DND-41 (cell line): ENCODE results near the gene ANAPC15.
"Not testable (repeated sequence)": the region's sequence is repeated elsewhere in the genome, so short reads cannot be mapped to it uniquely, and the experiment has no call there.

Experiments used
- CTCF ChIP-seq: IDR thresholded peaks from 2 replicates; pipeline ENCODE4 v1.5.1; 2012; ENCODE audit warnings: borderline replicate concordance, low read length, moderate library complexity, mild to moderate bottlenecking; ENCODE audit not compliant: poor library complexity, severe bottlenecking; ENCODE audit errors: extremely low read depth
- EZH2 ChIP-seq: IDR thresholded peaks from 3 replicates; pipeline ENCODE4 v1.6.1; 2012; ENCODE audit warnings: borderline replicate concordance, low read depth, mild to moderate bottlenecking, moderate library complexity, low read length, inconsistent platforms; ENCODE audit not compliant: severe bottlenecking

GRCh38 chr11:72142086-72142485 is 29.6 kb upstream of the ANAPC15 start:
- not testable (repeated sequence) for TF ChIP-seq CTCF, EZH2
